HG03039 (cell line): Measurements from ENCODE around the gene SLC25A18.

ENCODE experiments used
- ATAC-seq: cut with Tn5 transposase; IDR thresholded peaks from one replicate; pipeline ENCODE4 v1.9.1; 2021; ENCODE audit warnings: mild to moderate bottlenecking, moderate library complexity; ENCODE audit not compliant: unreplicated experiment

Gene SLC25A18

GRCh38 chr22:17569971-17570511, 6.7 kb downstream of the SLC25A18 start:
- ATAC-seq: no peak

- ATAC-seq: no peak
Observed at GRCh38 chr22:17570851-17571631, 7.7 kb downstream of the SLC25A18 start.

GRCh38 chr22:17575151-17575550, 11.9 kb downstream of the SLC25A18 start:
- ATAC-seq: no peak

GRCh38 chr22:17575681-17576080, 12.4 kb downstream of the SLC25A18 start:
- ATAC-seq: no peak

GRCh38 chr22:17576470-17576869, 13.2 kb downstream of the SLC25A18 start:
- ATAC-seq: no peak

- ATAC-seq: no peak
Observed at GRCh38 chr22:17578136-17578754, 14.9 kb downstream of the SLC25A18 start.

- ATAC-seq: no peak
Observed at GRCh38 chr22:17579535-17579981, 16.3 kb downstream of the SLC25A18 start.

- no peak for ATAC-seq
Observed at GRCh38 chr22:17580441-17581031, 17.2 kb downstream of the SLC25A18 start.

GRCh38 chr22:17581056-17581455, 17.8 kb downstream of the SLC25A18 start:
- ATAC-seq: no peak

- ATAC-seq: no peak
Observed at GRCh38 chr22:17581631-17582030, 18.3 kb downstream of the SLC25A18 start.

GRCh38 chr22:17583151-17583550, 19.9 kb downstream of the SLC25A18 start:
- ATAC-seq: no peak

- no peak for ATAC-seq
Observed at GRCh38 chr22:17586831-17587440, 23.6 kb downstream of the SLC25A18 start.

GRCh38 chr22:17587629-17588028, 24.3 kb downstream of the SLC25A18 start:
- ATAC-seq: no peak

GRCh38 chr22:17588606-17589005, 25.3 kb downstream of the SLC25A18 start:
- ATAC-seq: no peak

- ATAC-seq: no peak
Observed at GRCh38 chr22:17589810-17590375, 26.6 kb downstream of the SLC25A18 start.

- no peak for ATAC-seq
Observed at GRCh38 chr22:17590586-17590985, 27.3 kb downstream of the SLC25A18 start.

GRCh38 chr22:17592201-17592600, 28.9 kb downstream of the SLC25A18 start:
- ATAC-seq: no peak

GRCh38 chr22:17596226-17596625, 32.9 kb downstream of the SLC25A18 start:
- no peak for ATAC-seq

GRCh38 chr22:17597217-17597616, 33.9 kb downstream of the SLC25A18 start:
- no peak for ATAC-seq

- ATAC-seq: no peak
Observed at GRCh38 chr22:17598318-17598717, 35.0 kb downstream of the SLC25A18 start.

- ATAC-seq: no peak
Observed at GRCh38 chr22:17601031-17601430, 37.7 kb downstream of the SLC25A18 start.
